Fibroblast of skin of scalp (primary cell): ENCODE measurements around the gene IL17RE.
A peak's percentile ranks its signal among the peaks of the same experiment; 100 is the strongest.
"Not testable (repeated sequence)": the region's sequence is repeated elsewhere in the genome, so short reads cannot be mapped to it uniquely, and the experiment has no call there.

ENCODE experiments used
- DNase-seq: peaks from one replicate; pipeline ENCODE4 v3.0.0-alpha.2; 2013

IL17RE gene

DNA sequence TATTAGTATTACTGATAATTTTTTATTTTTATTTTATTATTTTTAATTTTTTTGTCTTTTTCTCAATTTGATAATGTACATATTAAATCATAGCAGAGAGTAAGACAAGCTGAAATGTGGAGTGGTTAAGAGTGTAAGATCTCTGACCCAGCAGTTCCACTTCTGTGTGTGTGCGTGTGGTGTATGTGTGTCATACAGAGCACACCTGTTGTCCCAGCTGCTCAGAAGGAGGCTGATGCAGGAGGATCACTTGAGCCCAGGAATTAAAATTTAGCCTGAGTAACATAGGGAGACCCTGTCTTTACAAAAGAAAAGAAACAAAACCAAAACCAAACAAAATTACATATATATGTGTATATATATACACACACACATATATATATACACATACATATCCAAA, 21.2 kb upstream of the IL17RE start:
- no peak for DNase-seq

DNA sequence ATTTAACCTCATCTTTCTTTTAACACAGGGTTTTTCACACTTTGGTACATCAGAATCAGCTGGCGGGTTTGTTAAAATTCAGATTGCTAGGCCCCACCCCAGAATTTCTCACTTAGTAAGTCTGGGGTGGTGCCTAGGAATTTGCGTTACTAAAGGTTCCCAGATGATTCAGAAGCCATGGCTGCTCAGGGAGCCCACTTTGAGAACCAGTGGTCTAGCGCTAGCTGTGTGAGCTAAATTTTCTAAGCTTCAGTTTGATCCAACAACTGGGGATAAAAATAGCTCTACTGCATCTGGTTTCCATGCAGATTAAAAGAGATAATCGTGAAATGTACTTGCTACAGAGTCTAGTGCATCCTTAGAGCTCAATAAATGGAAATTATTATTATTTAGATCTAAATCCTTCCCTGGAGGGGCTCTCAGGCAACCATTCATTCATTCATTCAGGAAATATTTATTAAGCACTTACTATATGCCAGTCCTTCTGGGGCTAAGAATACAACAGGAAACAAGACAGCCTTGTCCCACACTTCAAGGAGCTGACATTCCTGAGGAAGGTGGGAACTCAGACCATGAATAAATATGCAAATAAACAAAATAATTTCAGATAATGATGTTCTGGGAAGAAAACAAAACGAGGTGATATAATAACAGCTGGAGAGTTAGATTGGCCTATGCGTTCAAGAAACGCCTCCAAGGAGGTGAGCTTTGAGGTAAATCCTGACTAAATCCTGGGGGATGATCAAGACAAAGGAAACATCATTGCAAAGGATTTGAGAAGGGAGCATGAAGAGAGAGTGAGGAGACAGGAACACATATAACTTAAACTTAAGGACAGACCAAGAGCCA, 18.7 kb upstream of the IL17RE start:
- DNase-seq: peak; percentile 29

DNA sequence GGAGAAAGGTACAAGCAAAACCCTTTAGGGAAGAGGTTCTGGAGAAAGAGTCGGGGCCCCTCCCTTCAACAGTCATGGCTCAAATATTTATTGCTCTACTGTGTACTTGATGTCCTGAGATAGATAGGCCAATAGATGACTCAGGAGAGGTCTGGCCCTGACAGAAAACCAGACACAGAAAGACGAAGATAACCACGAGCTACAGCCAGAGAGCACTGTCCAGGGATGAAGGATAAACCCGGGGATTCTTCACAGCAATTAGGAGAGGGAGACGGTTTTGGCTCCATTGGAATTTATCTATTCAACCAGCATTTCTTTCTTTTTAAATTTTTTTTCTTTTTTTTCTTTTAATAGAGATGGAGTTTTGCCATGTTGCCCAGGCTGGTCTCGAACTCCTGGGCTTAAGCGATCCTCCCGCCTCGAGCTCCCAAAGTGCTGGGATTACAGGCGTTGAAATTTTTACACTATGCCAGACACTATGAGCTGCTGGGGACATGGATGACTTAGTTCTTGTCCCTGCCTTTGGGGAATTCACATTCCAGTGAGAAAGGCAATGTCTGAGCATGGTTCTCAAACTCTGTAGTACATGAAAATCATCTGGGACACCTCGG, 18.0 kb upstream of the IL17RE start:
- DNase-seq: peak; percentile 82

DNA sequence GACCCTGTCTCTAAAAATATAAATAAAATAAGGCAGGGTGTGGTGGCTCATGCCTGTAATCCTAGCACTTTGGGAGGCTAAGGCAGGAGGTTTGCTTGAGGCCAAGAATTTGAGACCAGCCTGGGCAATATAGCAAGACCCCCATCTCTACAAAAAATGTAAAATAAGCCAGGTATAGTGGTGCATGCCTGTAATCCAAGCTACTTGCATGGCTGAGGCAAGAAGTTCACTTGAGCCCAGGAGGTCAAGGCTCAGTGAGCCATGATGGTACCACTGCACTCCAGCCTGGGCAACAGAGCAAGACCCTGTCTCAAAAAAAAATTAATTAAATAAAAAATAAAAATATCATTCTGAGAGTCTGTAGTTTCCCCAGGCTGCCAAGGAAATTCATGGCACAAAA, 16.3 kb upstream of the IL17RE start:
- no peak for DNase-seq

DNA sequence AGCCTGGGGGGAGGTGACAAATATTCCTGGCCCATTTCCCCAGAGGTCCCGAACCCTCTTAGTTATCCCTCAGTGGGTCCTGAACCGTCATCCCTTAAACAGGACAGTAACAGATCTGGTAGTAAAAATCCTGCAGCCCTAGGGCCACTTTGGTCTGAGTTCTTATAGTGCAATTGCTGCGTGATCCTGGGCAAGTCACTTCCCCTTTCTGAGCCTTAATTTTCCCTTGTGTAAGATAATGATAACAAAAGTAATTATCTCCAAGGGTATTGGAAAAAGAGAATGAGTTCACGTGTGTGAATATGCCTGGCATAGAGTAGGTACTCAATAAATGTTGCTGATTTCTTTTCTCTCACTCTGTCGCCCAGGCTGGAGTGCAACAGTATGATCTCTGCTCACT, 15.2 kb upstream of the IL17RE start:
- DNase-seq: no peak

DNA sequence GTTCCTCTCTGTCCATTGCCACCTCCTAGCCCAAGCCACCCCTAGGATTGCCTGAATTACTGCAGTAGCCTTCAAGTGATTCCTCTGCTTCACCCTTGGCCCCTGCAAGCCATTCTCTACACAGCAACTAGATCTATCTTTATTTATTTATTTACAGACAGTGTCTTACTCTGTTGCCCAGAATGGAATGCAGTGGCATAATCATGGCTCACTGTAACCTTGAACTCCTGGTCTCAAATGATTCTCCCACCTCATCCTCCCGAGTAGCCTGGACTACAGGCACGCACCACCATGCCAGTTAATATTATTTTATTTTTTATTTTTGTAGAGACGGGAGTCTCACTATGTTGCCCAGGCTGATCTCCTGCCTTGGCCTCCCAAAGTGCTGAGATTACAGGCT, 14.1 kb upstream of the IL17RE start:
- DNase-seq: no peak

DNA sequence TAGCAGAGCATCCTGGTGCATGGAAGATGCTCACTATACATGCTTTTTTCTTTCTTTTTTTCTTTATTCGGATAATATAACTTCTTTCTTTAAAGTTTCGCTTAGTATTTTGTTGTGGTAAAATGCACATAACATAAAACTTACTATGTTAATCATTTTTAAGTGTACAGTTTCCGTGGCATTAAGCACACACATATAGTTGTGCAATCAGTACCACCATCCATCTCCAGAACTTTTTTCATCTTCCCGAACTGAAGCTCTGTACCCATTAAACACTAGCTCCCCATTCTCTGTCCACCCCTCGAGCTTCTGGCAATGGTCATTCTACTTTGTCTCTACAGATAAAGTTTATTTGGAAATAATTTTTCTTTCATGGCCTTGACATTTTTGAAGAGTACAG, 13.2 kb upstream of the IL17RE start:
- no peak for DNase-seq

DNA sequence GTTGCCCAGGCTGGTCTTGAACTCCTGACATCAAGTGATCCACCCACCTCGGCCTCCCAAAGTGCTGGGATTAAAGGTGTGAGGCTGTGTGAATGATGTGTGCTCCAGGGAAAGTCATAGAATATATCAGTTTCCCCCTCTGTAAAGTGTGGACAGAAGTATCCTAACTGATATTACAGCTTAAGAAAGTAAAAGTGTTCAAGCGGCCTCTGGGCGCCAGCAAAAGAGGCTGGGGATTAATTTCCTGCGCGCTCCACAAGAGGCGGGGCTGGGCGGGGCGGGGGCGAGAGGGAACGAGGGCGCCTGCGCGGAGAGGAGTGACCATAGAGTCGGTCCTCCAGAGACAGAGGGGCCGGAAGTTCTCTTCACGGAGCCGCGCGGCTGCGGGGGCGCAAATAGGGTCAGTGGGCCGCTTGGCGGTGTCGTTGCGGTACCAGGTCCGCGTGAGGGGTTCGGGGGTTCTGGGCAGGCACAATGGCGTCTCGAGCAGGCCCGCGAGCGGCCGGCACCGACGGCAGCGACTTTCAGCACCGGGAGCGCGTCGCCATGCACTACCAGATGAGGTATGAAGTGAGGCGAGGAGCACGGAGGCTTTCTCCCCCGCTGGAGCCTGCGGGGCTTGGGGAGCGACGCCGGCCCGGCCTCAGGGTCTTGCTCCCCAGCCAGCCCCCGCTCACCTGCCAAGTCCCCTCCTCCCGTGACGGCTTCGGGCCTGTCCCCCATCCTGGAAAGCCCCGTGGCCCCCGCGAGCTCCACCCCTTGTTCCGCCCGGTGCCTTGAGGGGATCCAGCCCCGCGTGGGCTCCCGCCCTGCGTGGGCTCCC, 12.2 kb upstream of the IL17RE start, which contains the start of gene JAGN1:
JAGN1 (plus strand) TSS at position 362 of the 823 bp plus-strand sequence; CDS start at position 475, 113 bp downstream.
- DNase-seq: peak; percentile 90

DNA sequence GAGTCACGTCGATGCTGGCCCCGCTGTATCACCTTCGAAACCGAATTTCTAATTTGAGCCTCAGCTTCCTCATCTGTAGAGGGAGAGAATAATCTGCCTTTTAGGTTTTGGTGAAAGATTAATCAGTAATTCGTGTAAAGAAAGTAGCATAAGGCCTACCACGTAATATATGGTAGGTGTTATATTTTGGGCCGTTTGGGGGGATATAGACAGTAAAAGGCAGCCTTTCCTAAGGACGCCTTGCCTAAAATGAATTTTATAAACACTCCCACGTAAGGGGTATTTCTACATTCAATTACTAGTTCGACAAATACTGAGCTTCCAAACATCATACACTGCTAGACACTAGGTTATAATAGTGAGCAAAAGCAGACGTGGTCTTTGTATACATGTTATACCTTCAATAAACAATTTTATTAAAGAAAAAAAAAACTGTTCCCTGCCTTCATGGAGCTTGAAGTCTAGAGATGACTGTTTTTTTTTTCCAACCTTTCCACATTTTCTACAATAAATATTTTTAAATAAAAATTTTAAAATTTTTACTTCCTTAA, 11.5 kb upstream of the IL17RE start:
- DNase-seq: no peak

DNA sequence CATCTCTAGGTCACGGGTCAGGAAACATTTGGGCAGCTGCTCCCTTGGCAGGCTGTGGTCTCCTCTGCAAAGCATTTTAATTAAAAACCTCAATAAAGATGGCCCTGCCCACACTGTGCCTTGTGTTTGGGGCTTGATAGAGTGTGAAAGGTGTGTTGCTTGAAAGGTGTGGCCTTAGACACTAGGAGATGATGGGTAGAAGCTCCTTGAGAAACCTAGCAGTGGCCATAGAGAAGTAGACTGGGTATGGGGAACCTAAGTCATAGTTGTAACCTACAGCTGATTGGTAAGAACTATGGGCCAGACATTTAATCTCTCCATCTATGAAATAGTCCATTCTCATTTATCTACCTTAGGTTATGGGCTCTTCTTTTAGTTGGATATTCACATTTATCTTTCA, 8.9 kb upstream of the IL17RE start:
- no peak for DNase-seq

DNA sequence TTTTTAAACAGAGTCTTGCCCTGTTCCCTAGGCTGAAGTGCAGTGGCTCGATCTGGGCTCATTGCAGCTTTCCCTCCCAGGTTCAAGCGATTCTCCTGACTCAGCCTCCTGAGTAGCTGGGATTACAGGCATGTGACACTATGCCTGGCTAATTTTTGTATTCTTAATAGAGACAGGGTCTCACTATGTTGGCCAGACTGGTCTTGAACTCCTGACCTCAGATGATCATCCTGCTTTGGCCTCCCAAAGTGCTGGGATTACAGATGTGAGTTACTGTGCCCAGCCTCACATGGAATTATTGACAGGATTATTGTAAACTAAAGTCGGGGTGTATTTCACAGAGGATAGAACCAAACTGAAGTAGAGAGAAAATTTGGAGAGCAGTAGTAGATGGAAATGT, 6.9 kb upstream of the IL17RE start:
- not testable (repeated sequence) for DNase-seq

DNA sequence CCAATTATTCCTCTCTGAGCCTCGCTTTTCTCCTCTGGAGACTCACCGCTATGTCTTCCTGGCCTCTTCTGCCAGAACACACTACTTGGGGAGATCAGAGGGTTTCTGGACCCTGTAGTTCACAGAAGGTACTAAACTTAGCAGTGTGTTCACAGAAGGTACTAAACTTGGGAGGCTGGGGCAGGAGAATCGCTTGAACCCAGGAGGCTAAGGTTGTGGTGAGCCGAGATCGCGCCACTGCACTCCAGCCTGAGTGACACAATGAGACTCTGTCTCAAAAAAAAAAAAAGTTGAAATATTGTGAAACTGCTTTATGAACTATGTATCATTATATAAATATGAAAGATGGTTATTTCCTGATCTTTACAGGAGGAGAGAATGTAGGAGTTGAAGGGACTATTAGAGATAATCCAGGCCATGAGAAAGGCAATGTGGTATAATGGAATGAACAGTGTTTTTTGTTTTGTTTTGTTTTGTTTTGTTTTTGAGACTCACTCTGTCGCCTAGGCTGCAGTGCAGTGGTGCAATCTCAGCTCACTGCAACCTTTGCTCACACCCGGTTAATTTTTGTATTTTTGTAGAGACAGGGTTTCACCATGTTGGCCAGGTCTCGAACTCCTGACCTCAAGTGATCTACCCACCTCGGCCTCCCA, 5.8 kb upstream of the IL17RE start:
- not testable (repeated sequence) for DNase-seq

DNA sequence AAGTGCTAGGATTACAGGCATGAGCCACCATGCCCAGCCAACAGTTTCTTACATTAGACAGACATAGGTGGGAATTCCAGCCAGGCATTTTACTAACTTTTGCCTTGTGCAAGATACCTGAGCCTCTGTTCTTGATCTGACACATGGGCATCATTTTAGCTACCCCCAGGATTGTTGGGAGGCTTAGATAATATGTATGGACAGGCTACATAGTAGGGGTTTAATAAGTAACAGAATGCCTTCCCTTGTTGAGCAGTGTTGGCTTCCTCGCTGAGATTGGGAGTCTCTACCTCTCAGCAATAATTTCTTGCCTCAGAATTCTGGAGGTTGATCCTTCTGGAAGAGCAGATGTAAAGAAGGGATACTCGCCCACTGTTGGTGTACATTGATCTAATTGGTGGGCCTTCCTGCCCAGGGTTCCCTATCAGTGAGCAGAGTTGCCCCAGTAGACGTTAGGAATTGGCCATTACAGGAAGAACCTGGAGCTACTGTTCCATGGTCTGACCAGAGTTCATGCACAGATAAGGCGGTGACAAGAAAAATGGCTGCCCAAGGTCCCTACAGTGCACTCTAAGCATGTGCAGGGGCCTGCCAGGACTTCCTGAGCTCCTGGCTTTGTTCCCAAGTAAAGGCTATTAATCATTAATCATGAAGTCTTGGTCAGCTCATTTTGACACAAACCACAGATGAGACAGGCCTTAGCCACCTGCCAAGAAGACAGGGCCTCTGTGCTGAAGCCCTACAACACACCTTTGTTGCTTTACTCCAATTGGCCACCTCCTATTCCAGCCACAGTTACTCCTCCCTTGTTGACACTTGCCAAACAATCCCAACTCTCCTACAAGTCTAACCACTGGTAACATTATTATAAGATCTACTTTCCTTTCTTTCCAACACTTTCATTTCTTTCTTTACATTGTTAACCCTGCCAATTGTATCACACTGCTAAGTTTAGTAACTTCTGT, 5.0 kb upstream of the IL17RE start:
- DNase-seq: no peak

DNA sequence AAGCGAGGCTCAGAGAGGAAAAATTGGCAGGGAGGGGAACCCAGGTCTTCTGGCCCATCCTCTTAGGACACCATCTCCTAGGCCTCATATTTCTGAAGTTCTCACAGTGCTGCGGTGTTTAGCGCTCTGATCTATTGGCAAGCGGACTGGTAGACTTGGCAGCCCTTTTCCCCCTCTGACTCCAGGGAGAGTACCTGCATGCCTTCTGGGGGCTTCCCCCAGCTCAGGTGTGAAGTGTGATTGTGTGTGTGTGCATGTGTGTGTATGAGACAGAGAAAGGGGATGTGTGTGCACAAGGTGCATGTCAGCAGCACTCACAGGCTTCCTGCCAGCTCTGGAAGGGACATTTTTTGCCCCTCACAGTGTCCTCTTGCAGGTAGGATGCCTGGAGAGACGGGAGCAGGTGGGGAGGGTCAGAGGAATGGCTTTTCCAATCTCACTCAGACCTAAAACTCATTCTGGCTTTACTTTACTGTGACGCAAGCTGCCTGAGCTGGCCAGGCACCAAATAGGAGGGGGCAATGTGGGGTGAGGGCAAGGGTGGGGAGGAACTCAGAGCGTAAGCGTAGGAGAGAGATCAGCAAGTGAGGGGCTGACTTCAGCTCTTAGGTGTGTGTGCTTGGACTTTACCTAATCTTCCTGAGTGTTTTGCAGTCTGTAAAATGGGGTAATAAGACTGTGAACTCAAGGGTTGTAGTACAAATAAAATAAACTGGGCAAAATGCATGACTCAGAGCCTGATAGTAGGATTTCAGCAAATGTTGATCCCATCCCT, 4.0 kb upstream of the IL17RE start:
- no peak for DNase-seq

DNA sequence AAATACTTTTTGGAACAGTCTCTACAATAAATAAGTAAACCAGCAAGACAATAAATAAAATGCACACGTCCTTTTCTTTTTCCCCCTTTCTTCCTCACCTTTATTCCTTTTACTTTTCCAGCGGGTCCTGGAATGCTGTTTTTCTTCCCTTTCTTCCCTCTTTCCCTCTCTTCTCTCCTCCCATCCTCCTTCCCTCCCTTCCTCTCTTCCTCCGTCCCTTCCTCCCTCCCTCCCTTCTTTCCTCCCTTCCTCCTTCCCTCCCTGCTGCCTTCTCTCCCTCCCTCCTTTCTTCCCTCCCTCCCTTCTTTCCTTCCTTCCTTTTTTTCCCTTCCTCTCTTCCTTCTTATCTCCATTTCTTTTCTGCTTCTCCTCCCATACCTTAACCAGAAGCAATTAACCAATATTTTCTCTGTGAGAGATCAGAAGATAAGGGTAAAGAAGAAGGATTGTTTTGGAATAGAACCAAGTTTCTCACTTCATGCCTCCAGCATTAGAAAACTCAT, 3.3 kb upstream of the IL17RE start:
- no peak for DNase-seq

DNA sequence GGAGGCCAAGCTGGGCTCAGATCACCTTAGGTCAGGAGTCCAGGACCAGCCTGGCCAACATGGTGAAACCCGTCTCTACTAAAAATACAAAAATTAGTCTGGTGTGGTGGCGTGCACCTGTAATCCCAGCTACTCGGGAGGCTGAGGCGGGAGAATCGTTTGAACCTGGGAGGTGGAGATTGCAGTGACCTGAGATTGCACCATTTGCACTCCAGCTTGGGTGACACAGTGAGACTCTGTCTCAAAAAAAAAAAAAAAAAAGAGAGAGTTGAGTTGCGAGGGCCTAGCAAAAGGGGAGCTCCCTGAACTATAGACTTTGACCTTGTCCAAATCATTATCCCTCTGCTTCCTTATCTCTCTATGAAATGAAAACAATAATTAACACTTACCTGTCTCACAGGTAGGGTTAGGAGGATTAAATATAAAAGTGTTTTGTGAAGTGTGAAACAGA, 1.7 kb upstream of the IL17RE start:
- DNase-seq: not testable (repeated sequence)

DNA sequence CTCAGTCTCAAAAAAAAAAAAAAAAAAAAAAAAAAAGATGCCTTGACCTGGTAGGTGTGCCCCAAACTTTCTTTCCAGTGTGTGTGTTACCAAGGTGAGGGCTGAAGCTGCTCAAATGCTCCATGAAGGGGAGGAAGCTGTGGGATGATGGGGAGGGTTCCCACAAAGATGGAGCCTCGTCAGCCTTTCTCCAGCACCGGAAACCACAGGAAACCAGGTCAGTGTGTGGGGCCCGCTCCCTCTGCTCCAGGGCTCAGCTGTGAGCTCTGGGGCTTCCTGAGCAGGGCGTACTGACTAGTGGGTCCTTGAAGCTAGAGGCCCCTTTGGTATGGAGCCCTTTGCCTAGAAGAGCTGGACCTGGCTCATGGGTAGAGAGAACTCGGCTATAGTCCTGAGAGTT, 681 bp upstream of the IL17RE start:
- no peak for DNase-seq

DNA sequence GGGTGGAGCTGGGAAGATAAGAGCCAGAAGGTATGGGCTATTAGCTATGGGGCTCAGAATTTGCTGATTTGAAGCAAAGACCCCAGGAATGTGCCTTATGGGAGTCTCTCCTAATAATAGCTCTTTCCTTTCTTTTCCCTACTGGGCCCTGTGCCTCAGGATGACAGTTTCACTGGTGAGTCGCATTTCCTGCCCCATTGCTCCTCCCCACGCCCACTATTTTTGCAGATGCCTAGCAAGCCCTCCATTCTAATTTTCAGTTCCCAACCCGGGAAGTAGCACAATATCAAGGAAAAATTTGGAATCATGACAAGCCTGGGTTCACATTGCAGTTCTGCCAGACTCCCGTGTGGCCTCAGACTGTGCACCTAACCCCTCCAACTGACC, 583 bp downstream of the IL17RE start:
- peak; percentile 62 for DNase-seq

DNA sequence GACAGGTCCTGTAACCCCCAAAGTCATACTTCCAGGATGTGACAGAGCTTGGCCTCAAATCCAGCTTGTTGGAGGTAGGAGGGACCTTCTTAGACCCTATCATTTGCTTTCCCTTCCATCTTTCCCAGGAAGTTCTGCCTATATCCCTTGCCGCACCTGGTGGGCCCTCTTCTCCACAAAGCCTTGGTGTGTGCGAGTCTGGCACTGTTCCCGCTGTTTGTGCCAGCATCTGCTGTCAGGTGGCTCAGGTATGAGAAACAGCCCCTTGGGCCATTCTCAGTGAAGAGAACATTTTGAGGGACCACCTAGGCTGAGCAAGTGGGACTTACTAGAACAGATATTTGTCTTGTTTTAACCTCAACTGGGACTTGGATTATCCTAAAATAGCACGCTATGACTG, 1.3 kb downstream of the IL17RE start:
- DNase-seq: no peak

DNA sequence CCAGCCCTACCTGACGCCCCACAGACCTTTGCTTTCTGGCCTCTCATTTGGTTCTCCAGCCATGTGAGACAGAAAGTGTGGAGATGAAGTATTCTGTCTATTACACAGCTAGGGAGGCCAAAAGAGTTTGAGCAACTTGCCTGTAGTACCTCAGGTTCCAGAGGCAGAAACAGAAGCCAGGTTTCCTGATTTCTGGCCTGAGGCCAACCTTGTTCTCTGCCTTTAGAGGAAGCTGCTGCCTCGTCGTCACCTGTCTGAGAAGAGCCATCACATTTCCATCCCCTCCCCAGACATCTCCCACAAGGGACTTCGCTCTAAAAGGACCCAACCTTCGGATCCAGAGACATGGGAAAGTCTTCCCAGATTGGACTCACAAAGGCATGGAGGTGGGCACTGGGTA, 3.8 kb downstream of the IL17RE start:
- no peak for DNase-seq
